GM12878 (cell line): ENCODE measurements around the gene PLEKHA1. TPM values are rescaled to one million over a fixed set of nuclear protein-coding genes. Genes with fewer than 3 reads are reported as not detected.

ENCODE experiments used
- ATAC-seq: fragments of 200-7000 bp; cut with Tn5 transposase; 3 replicates; pipeline ENCODE4 v1.9.1; 2020; ENCODE audit warnings: mild to moderate bottlenecking, moderate library complexity
- BruUV-seq: library from RNA; stranded (reverse); fragments of 400-500 nt; replicated peaks from 2 replicates; lab custom pipeline; 2021; lab: Mats Ljungman, UMichigan
- CTCF ChIA-PET: fragments of 300-600 bp; sonication (Branson Sonifier 250); formaldehyde crosslinking; extraction: SDS; loops from one replicate; lab custom pipeline; 2021; ENCODE audit warnings: inconsistent platforms; lab: Yijun Ruan, JAX
- POLR2A ChIA-PET: fragments of 350-600 bp; formaldehyde crosslinking; extraction: SDS; loops from one replicate; lab custom pipeline; 2021; ENCODE audit warnings: inconsistent platforms; lab: Charles Lee
- RAD21 ChIA-PET: fragments of 300-600 bp; sonication (Branson Sonifier 250); formaldehyde crosslinking; loops from one replicate; lab custom pipeline; 2023; ENCODE audit warnings: antibody characterized with exemption; ENCODE audit not compliant: unreplicated experiment; lab: Charles Lee
- SMC1A ChIA-PET: fragments of 300-600 bp; sonication (Branson Sonifier 250); formaldehyde crosslinking; loops from one replicate; lab custom pipeline; 2023; ENCODE audit not compliant: unreplicated experiment, uncharacterized antibody; lab: Charles Lee
- DNase-seq: peaks from one replicate; pipeline ENCODE4 v3.0.0-alpha.2; 2011; ENCODE audit warnings: low read depth, low spot score
- FAIRE-seq: peaks from 3 replicates; lab custom pipeline; 2011; peaks lifted over from hg19 to GRCh38; lab: Jason Lieb, UNC
- H2AFZ ChIP-seq: 2 replicates; pipeline ENCODE4 v1.6.0; 2011; ENCODE audit warnings: low read depth, low read length, control low read depth; ENCODE audit not compliant: control insufficient read depth
- H3K27ac ChIP-seq: 2 replicates; pipeline ENCODE4 v1.5.1; 2011; ENCODE audit warnings: control low read depth; ENCODE audit not compliant: control insufficient read depth, insufficient read depth
- H3K27me3 ChIP-seq, 2 experiments: replicated peaks in 1 of 2; 2 replicates each; pipeline versions ENCODE4 v1.6.0 to v1.6.1; 2011; ENCODE audit warnings: low read length in 1 of 2; ENCODE audit not compliant: control insufficient read depth in 2 of 2, insufficient read depth in 2 of 2
- H3K36me3 ChIP-seq, 2 experiments: 2 replicates each; pipeline ENCODE4 v1.5.1; 2011; ENCODE audit warnings: low read length in 1 of 2; ENCODE audit not compliant: control insufficient read depth in 2 of 2, insufficient read depth in 2 of 2
- H3K4me1 ChIP-seq: 2 replicates; pipeline ENCODE4 v1.6.1; 2011; ENCODE audit warnings: mild to moderate bottlenecking, low read length, moderate library complexity, mixed read lengths; ENCODE audit not compliant: control insufficient read depth, insufficient read depth
- H3K4me2 ChIP-seq: 2 replicates; pipeline ENCODE4 v1.6.0; 2011; ENCODE audit warnings: control low read depth; ENCODE audit not compliant: control insufficient read depth, insufficient read depth
- H3K4me3 ChIP-seq: fragments of 200-600 bp; sonication (generic); 2 replicates; pipeline ENCODE4 v1.5.1; 2016
- H3K79me2 ChIP-seq: 2 replicates; pipeline ENCODE4 v1.6.0; 2011; ENCODE audit warnings: low read length; ENCODE audit not compliant: control insufficient read depth, insufficient read depth
- H3K9ac ChIP-seq: 2 replicates; pipeline ENCODE4 v1.8.0; 2011; ENCODE audit warnings: low read length, control low read depth, mixed read lengths; ENCODE audit not compliant: control insufficient read depth, insufficient read depth
- H3K9me3 ChIP-seq: replicated peaks from 3 replicates; pipeline ENCODE4 v1.5.1; 2011; ENCODE audit warnings: mild to moderate bottlenecking, low read length; ENCODE audit not compliant: control insufficient read depth, insufficient read depth
- H4K20me1 ChIP-seq: 2 replicates; pipeline ENCODE4 v1.6.0; 2011; ENCODE audit not compliant: control insufficient read depth, insufficient read depth
- BACH1 ChIP-seq: fragments of 450-650 bp; IDR thresholded peaks from 2 replicates; pipeline ENCODE4 v1.6.1; 2017; ENCODE audit warnings: mild to moderate bottlenecking, borderline replicate concordance
- CBFB ChIP-seq: IDR thresholded peaks from 2 replicates; pipeline ENCODE4 v1.6.1; 2016; ENCODE audit warnings: antibody characterized with exemption, low read depth
- CBX3 ChIP-seq: fragments of 200-600 bp; sonication (generic); IDR thresholded peaks from 2 replicates; pipeline ENCODE4 v1.6.1; 2016; ENCODE audit warnings: low read depth, borderline replicate concordance
- CHD2 ChIP-seq: IDR thresholded peaks from 2 replicates; pipeline ENCODE4 v1.6.1; 2011; ENCODE audit warnings: low read depth, low read length, improper control_type of control experiment, borderline replicate concordance
- DPF2 ChIP-seq: fragments of 450-650 bp; IDR thresholded peaks from 2 replicates; pipeline ENCODE4 v1.6.1; 2017; ENCODE audit warnings: mild to moderate bottlenecking
- FOS ChIP-seq: IDR thresholded peaks from 3 replicates; pipeline ENCODE4 v1.6.1; 2011; ENCODE audit warnings: borderline replicate concordance; ENCODE audit not compliant: insufficient read length; ENCODE audit errors: extremely low read depth
- MYB ChIP-seq: fragments of 150-350 bp; IDR thresholded peaks from 2 replicates; pipeline ENCODE4 v1.6.1; 2014; ENCODE audit warnings: mild to moderate bottlenecking, low read depth, low read length, borderline replicate concordance
- NKRF ChIP-seq: fragments of 450-650 bp; conservative IDR thresholded peaks from 2 replicates; pipeline ENCODE4 v1.6.1; 2017; ENCODE audit warnings: mild to moderate bottlenecking, moderate library complexity
- NR2F1 ChIP-seq: fragments of 450-650 bp; conservative IDR thresholded peaks from 2 replicates; pipeline ENCODE4 v1.6.1; 2017; ENCODE audit warnings: mild to moderate bottlenecking
- NRF1 ChIP-seq: conservative IDR thresholded peaks from 2 replicates; pipeline ENCODE4 v1.6.1; 2011; ENCODE audit warnings: mild to moderate bottlenecking, low read depth, low read length, improper control_type of control experiment
- POLR2AphosphoS2 ChIP-seq: IDR thresholded peaks from 2 replicates; pipeline ENCODE4 v1.6.1; 2011; ENCODE audit warnings: low read depth, mild to moderate bottlenecking, low read length, improper control_type of control experiment, moderate library complexity
- RAD21 ChIP-seq: IDR thresholded peaks from 2 replicates; pipeline ENCODE4 v1.6.1; 2011; ENCODE audit warnings: mild to moderate bottlenecking, low read depth, low read length, moderate library complexity; ENCODE audit not compliant: insufficient read depth
- SIX5 ChIP-seq: IDR thresholded peaks from 2 replicates; pipeline ENCODE4 v1.6.1; 2011; ENCODE audit warnings: mild to moderate bottlenecking, low read depth, low read length, moderate library complexity; ENCODE audit not compliant: severe bottlenecking
- SMARCA5 ChIP-seq: fragments of 450-650 bp; IDR thresholded peaks from 2 replicates; pipeline ENCODE4 v1.6.1; 2017; ENCODE audit warnings: mild to moderate bottlenecking
- TBL1XR1 ChIP-seq: IDR thresholded peaks from 2 replicates; pipeline ENCODE4 v1.6.1; 2012; ENCODE audit warnings: low read depth, low read length, improper control_type of control experiment
- TCF3 ChIP-seq: IDR thresholded peaks from 2 replicates; pipeline ENCODE4 v1.6.1; 2012; ENCODE audit warnings: low read depth, mild to moderate bottlenecking, low read length, borderline replicate concordance; ENCODE audit not compliant: insufficient read depth
- WRNIP1 ChIP-seq: IDR thresholded peaks from 2 replicates; pipeline ENCODE4 v1.6.1; 2011; ENCODE audit warnings: low read depth, low read length, improper control_type of control experiment, borderline replicate concordance
- ZNF24 ChIP-seq: fragments of 450-650 bp; IDR thresholded peaks from 2 replicates; pipeline ENCODE4 v1.6.1; 2017; ENCODE audit warnings: antibody characterized with exemption, mild to moderate bottlenecking
- ZNF274 ChIP-seq: IDR thresholded peaks from one replicate; pipeline ENCODE4 v1.8.0; 2011; ENCODE audit not compliant: insufficient read length, insufficient read depth
- WGBS: methylation state at CpG from one replicate; pipeline ENCODE4 v1.1.6; 2016; ENCODE audit warnings: low lambda C conversion rate; ENCODE audit not compliant: insufficient replicate concordance, insufficient coverage; ENCODE audit errors: missing lambda C conversion rate; 5-methylcytosine and 5-hydroxymethylcytosine counted together
- in situ Hi-C: fragments of 300-500 bp; cut with MboI; formaldehyde crosslinking; loops from 9 replicates; pipeline ENCODE4 v1.14.3; 2018; ENCODE audit warnings: mixed read lengths
- intact Hi-C: fragments of 100-400 bp; cut with micrococcal nuclease; formaldehyde crosslinking; loops from one replicate; pipeline ENCODE4 v1.14.2; 2022; ENCODE audit not compliant: unreplicated experiment
- polyA plus RNA-seq, 11 experiments: library from polyadenylated mRNA; depleted of rRNA in 4 of 11; unstranded in 6 of 11; stranded (reverse) in 5 of 11; fragments of >200 nt; fragmentation: Nextera tagmentation in 4 of 11; fragmentation: Illumina TruSeq in 1 of 11; extraction: Ambion mirVana in 4 of 11; extraction: Trizol in 1 of 11; gene quantifications; 1 replicate in 1 of 11; 2 replicates in 10 of 11; pipeline versions ENCODE4 v1.2.1 to v1.2.3, GENCODE V29; 2011 to 2016; ENCODE audit warnings: inconsistent platforms in 2 of 11, missing spikeins in 2 of 11, low read depth in 1 of 11
- total RNA-seq, 4 experiments: library from RNA; depleted of rRNA in 3 of 4; stranded (reverse); fragments of >200 nt in 3 of 4; fragmentation: Illumina TruSeq in 1 of 4; extraction: Trizol in 1 of 4; gene quantifications; 2 replicates each; pipeline versions ENCODE4 v1.2.1 to v1.2.3, GENCODE V29; 2013 to 2021

Gene PLEKHA1
- total and polyA plus RNA-seq, 10 of the 15 experiments (the other 5 are each of a cell fraction or from before 2014, with no cell fraction given): 0.15 to 6.0 (median 0.32) TPM

GRCh38 chr10:122445469-122445868, 71.0 kb downstream of the PLEKHA1 start:
- WGBS: 0% methylated on average over 1 of the region's 1 CpG
- H3K4me1 ChIP-seq: no peaks in the 10 kb centered on the region
- CTCF ChIA-PET: interaction anchor here (3.2 kb wide), 1 partner anchor 10 kb away, joined by 17 read pairs; no protein-coding TSS in a partner anchor
- POLR2A ChIA-PET: no interaction called here
- H3K4me2 ChIP-seq: no peak overlapping the region
- intact Hi-C loops: no loop called here
- DNase-seq (no peak), FAIRE-seq (no peak), ATAC-seq (no peak)
- SMC1A ChIA-PET: no interaction called here
- no peaks in the 10 kb centered on the region for H3K9me3 ChIP-seq
- H2AFZ ChIP-seq: no peak overlapping the region
- H3K27ac ChIP-seq: no peak overlapping the region
- H3K36me3 ChIP-seq: no peaks in the 10 kb centered on the region
- BruUV-seq: no TSS peak
- no peak overlapping the region for H3K4me3 ChIP-seq
- no peaks in the 10 kb centered on the region for H4K20me1 ChIP-seq
- in situ Hi-C loops: no loop called here
- no peaks in the 10 kb centered on the region for H3K79me2 ChIP-seq
- RAD21 ChIA-PET: no interaction called here
- H3K9ac ChIP-seq: no peak overlapping the region
- TF ChIP-seq POLR2AphosphoS2 (no peak), CBX3 (no peak), WRNIP1 (no peak), NR2F1 (no peak), BACH1 (no peak), TBL1XR1 (no peak), SMARCA5 (no peak), CBFB (no peak), ZNF274 (no peak), RAD21 (no peak)
- no peaks in the 10 kb centered on the region for H3K27me3 ChIP-seq

DNA sequence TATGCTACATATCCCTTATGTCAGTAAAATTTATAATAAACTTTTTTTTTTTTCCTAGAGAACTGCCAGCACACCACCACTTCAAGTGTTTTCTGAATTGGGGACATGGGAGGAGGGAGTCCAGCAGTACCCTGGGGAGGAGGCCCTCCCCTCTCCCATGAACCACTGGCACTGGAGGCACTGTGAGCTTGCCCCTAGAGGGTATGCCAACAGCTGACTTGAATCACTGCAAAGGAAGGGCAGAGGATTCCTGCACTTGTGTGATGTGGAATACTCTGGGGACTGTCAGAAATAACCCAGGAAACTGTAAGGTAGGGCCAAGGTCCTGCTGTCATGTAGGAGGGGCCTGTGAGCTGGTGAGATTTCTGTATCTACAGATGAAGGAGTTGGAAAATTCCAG, 71.4 kb downstream of the PLEKHA1 start:
- H4K20me1 ChIP-seq: no peaks in the 10 kb centered on the region
- CTCF ChIA-PET: interaction anchor here (3.2 kb wide), 1 partner anchor 10 kb away, joined by 17 read pairs; no protein-coding TSS in a partner anchor
- BruUV-seq: no TSS peak
- intact Hi-C loops (no loop called here), in situ Hi-C loops (no loop called here)
- H3K9me3 ChIP-seq: no peaks in the 10 kb centered on the region
- SMC1A ChIA-PET: no interaction called here
- H3K36me3 ChIP-seq: no peaks in the 10 kb centered on the region
- DNase-seq (no peak), FAIRE-seq (no peak), ATAC-seq (no peak)
- no peak overlapping the region for H3K4me2 ChIP-seq
- no peak overlapping the region for H3K27ac ChIP-seq
- POLR2A ChIA-PET: no interaction called here
- no peaks in the 10 kb centered on the region for H3K27me3 ChIP-seq
- H3K4me3 ChIP-seq: no peak overlapping the region
- no peak overlapping the region for H2AFZ ChIP-seq
- H3K4me1 ChIP-seq: no peaks in the 10 kb centered on the region
- no peaks in the 10 kb centered on the region for H3K79me2 ChIP-seq
- H3K9ac ChIP-seq: no peak overlapping the region
- RAD21 ChIA-PET: no interaction called here
- TF ChIP-seq TCF3 (no peak), CHD2 (no peak), ZNF24 (no peak), SIX5 (no peak), MYB (no peak), NRF1 (no peak), DPF2 (no peak), NKRF (no peak), FOS (no peak)
